HG02938 (cell line): ENCODE results near the gene AHNAK.
A peak's percentile ranks its signal among the peaks of the same experiment; 100 is the strongest.
"Not testable (repeated sequence)": the region's sequence is repeated elsewhere in the genome, so short reads cannot be mapped to it uniquely, and the experiment has no call there.

Source experiments
- ATAC-seq: cut with Tn5 transposase; IDR thresholded peaks from one replicate; pipeline ENCODE4 v1.9.1; 2021; ENCODE audit warnings: mild to moderate bottlenecking, moderate library complexity; ENCODE audit not compliant: unreplicated experiment

Gene AHNAK

DNA sequence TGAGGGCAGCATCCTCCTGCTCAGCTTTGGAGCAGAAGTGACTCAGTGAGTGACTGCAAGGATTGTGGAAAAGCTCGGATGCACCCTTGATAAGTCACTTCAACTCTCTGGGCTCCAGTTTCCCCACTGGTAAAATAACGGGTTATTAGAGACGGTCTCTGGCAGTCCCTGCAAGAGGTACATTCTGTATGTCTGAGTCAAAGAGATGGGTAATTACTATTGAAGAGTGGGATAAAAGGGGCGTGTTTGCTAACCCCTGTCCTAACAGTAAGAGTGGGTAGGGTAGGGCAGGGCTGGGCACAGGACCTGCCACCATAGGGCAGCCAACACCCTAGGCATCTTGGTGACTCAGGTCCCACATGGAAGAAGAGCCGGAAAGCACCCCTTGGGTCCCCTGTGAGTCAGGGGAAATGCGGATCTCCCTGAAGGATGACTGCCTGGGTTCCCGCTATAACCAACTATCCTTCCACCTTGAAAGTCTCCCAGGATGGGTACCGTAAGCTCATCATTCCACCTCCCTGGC lies 7.3 kb upstream of the AHNAK start:
- ATAC-seq, result no peak

GRCh38 chr11:62553080-62553838 lies 6.7 kb upstream of the AHNAK start:
- no peak for ATAC-seq

DNA sequence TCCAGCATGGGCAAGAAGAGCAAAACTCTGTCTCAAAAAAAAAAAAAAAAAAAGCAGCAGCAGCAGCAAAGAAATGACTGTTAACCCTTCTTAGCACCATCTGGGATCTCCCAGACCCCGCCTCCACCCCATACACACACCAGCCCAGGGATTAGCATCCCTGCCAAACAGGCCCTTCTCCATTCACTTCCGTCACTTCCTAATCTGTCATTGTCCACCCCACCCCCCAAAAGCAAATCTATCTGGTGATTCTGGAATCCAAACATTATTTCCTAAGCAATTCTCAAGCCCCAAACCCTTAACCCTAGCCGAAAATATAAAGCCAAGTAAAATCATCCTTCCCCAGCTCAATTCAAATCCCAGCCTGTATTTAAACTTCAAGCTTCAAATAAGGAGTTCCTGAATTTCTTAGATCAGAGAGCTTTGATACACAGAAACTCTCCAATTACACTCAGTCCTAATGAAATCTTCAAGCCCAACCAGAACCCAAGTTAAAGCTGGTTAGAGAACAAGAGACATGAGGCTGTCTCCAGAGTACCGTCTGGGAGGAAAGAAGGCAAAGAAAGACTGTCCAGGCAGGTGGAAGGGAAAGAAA lies 6.0 kb upstream of the AHNAK start:
- no peak for ATAC-seq

- ATAC-seq, result not testable (repeated sequence)
Observed at GRCh38 chr11:62550478-62550877, 3.9 kb upstream of the AHNAK start.

DNA sequence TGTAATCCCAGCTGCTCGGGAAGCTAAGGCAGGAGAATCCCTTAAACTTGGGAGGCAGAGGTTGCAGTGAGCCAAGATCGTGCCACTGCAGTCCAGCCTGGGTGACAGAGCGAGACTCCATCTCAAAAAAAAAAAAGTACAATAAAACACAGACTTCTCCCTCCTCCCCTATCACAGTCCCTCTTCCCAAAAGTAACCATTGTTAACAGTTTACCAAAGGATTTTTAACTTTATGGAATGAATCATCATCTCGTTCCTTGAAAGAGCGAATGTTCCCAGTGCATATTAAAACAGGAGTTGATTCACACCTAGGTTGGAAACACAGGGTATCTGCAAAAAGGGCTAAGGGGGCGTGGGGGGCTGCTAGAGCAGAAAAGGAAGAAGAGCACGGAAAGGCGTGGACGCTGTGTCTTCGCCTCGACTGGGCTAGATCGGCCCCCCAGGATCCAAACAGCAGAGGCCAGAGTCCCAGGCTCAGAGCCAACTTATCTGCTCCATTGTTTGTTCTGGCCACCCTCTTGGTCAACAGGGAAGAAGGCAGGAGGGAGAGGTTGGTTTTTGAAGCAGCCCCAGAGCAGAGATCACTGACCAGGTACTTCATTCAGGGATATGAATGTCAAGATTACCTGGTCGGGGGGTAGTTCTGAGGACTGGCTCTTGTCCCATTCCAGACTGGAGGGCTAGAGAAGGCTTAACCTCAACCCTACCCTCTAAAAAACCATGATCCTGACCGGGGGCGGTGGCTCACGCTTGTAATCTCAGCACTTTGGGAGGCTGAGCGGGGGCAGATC lies 2.1 kb upstream of the AHNAK start:
- ATAC-seq, result no peak

DNA sequence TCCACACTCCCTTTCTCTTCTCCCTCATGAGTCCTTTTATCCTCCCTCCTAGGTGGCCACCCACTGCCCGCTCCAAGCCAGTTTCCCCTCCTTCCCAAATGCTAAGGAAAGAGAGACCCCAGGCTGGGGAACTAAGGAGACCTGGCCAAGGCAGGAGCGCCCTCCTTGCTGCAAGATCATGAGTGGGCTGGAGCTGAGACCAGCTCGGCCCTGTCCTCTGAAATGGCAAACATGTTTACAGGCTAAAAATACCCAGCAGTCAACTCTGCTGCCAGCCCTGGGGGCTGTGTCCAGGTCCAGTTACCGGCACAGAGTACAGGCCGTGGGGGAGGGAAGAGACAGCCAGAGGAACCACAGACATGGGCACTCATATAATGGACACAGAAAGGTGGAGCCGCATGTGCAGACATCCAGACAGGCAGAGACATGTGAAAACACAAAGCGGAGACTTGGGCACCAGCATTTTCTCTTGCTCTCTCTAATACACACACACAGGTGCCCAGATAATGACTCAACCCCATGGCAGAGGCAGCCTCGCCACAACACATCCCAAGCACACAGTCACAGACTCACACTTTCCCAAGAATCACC lies 1.2 kb upstream of the AHNAK start:
- ATAC-seq, result no peak

GRCh38 chr11:62546929-62547625 lies 471 bp upstream of the AHNAK start:
- ATAC-seq, result no peak

DNA sequence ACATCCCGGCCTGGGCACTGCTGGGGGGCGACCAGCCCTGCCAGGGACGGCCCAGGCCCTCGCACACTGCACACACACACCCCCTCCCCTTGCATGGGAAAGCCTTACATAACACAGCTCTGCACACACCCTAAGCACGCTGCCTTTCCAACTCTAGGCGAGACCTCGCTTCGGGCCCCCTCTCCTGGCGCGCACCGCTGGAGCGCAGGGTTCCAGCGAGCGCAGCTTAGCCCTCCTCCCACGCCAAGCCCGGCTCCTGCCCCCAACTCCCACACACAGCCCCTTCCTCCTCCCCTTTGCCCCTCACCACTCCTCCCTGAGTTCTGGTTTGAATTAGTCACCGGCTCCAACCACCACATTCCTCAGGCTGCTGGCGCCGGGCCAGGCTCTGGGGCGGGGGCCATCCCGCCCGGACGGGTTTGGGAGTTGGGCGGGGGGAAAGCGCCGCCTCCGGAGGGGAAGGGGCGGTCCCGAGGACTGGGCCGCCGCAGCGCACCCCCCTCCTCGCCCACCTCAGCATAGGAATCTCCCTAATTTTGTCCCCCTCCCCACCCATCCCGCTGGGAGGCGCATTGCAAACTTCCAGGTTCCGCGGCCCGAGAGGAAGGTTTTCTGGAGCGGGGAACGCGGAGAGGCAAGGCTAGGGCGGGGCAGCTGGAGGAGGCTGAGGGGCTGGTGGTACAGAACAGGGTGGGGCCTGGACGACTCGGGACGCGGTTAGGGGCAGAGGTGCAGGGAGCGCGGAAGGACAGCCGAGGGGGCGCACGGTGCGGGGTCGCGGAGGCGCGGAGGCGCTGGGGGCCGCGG lies 966 bp downstream of the AHNAK start:
- ATAC-seq, result no peak

DNA sequence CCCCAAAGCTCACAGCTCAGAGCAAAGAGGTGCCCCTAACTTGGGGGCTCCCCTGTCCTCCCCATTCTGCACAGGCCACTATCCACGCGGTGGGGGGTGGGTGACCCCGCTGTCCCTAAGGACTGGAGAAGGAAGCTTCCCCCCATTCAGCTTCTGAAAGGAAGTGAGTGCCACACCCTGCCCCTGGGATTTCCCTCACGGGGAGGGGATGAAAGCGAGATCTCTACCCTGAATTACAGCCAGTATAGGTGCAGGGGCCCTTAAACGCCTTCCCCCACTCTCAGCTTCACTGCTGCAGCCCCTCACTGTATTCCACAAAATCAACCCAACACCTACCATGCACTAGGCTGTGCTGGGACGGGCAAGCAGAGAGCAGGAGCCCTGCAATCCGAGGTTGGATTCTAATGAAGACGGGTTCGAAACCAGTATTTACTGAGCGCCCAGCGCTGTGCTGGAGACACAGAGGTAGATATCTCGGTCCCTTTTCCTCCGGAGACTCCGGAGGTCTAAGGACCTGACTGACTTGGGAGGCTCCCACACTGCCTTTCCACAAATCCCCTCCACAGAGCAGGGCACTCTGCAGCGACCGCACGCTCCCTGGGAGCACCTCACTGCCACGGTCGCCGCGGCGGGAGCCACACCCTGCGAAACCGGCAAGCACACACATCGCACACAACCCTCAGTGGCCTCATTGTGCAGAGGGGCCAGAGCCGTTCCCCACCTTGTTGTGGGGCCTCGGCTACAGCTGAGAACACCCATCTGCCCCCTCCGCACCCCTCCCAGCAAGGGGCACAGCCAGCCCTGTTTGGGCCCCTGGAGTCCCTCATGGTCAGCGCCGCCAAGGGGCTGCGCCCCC lies 1.8 kb downstream of the AHNAK start:
- ATAC-seq, result no peak

GRCh38 chr11:62543680-62544444 lies 2.7 kb downstream of the AHNAK start:
- no peak for ATAC-seq

DNA sequence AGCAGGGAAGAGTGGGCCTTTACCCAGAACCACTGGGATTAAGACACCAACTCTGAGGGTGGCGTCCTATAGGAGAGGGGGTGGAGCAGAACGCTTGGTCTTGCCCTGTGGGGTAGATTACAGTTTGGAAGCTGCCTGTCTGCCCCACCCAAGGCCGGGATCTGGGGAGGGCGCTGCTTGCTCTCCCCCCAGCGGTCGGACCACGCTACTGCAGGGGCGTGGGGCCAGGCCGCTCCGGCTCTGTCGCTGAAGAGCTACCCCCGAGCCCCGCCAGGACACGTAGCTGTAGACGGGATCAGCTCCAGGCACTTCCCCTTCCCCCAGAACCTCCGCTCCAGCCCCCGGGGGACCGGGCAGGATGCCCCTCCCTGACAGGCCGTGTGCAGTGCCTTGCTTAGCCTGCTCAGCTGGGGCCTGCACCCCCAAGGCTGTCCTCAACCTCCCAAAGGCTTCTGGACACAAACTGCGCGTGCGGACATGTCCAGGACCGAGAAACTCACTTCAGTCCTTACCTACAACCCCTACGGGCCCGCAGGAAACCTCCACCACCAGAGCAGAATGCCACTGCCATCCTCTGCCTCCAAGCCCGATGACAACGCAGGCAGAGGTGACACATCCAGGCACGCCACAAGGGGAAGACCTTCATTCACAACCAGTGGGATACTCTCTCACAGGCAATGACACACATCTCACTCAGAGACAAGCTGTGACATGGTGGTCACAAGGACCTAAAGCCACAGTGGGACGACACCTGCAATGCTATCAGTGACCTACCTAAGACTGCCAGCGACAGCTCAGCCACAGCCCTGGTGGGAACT lies 3.6 kb downstream of the AHNAK start:
- ATAC-seq, result no peak

DNA sequence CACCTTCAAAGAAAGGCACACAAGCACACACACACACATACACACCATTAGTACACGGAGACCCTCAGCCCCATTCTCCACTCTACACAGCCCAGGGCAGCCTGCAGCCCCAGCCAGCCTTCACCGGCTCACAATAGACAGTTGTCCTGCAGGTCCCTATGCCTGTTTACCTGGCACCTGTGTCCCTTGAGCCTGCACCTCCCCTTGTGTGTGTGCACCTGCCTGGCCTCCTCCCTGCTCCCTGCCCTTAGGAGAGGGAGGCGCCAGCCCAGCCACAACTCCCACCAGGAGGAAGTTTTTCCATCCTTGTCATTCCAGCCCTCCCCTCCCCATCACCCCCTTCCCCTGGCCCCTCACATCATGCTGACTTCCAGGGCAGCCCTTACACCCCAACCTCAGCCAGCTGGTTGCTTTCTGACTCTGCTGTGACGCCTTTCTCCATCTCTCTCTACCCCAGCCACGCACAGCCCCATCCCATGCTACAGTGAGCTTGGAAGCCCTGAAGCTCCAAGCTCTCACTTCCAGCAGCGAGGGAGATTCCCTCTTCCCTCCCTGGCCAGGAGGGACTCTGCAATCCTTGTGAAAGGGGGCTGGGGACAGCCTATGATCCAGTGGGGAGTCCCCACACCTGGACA lies 4.4 kb downstream of the AHNAK start:
- ATAC-seq, result no peak

- peak; percentile 45 for ATAC-seq
Observed at GRCh38 chr11:62540804-62541701, 5.6 kb downstream of the AHNAK start.

- no peak for ATAC-seq
Observed at GRCh38 chr11:62539238-62539925, 7.2 kb downstream of the AHNAK start.
